Caki2 (cell line): Measurements from ENCODE around the gene TTR. TPM values are rescaled to one million over a fixed set of nuclear protein-coding genes. Genes with fewer than 3 reads are reported as not detected.

ENCODE experiments used
- DNase-seq: peaks from one replicate; pipeline ENCODE4 v3.0.0-alpha.2; 2015; ENCODE audit warnings: low read depth
- in situ Hi-C: cut with HindIII; loops from 2 replicates; pipeline ENCODE4 v1.10.0; 2016; ENCODE audit warnings: low sequenced_read_pairs, low pct_unique_long_range_greater_than_20kb, mixed read lengths
- total RNA-seq: library from RNA; depleted of rRNA; stranded (reverse); fragments of >200 nt; shearing (Covaris generic); gene quantifications from 2 replicates; pipeline ENCODE4 v1.2.3, GENCODE V29; 2014; ENCODE audit warnings: low replicate concordance

The TTR gene
- total RNA-seq, 1 experiment from 2014 or later: not detected

GRCh38 chr18:31606265-31606664, 14.6 kb downstream of the TTR start:
- DNase-seq: no peak
- in situ Hi-C loops: no loop called here

GRCh38 chr18:31607384-31607783, 15.7 kb downstream of the TTR start:
- in situ Hi-C loops: no loop called here
- no peak for DNase-seq

- in situ Hi-C loops: no loop called here
Observed at GRCh38 chr18:31609886-31610285, 18.2 kb downstream of the TTR start.

GRCh38 chr18:31610286-31611205, 18.9 kb downstream of the TTR start:
- DNase-seq: no peak
- in situ Hi-C loops: no loop called here

More at GRCh38 chr18:31609886-31610285, 18.2 kb downstream of the TTR start:
- no peak for DNase-seq

GRCh38 chr18:31611511-31611910, 19.8 kb downstream of the TTR start:
- in situ Hi-C loops: no loop called here
- DNase-seq: no peak

- no peak for DNase-seq
- in situ Hi-C loops: no loop called here
Observed at GRCh38 chr18:31612124-31612523, 20.4 kb downstream of the TTR start.

GRCh38 chr18:31614044-31614443, 22.4 kb downstream of the TTR start:
- in situ Hi-C loops: no loop called here
- DNase-seq: no peak

GRCh38 chr18:31616586-31616985, 24.9 kb downstream of the TTR start:
- DNase-seq: no peak
- in situ Hi-C loops: no loop called here

- DNase-seq: no peak
- in situ Hi-C loops: no loop called here
Observed at GRCh38 chr18:31617031-31617717, 25.5 kb downstream of the TTR start.

GRCh38 chr18:31618801-31619200, 27.1 kb downstream of the TTR start:
- DNase-seq: no peak
- in situ Hi-C loops: no loop called here

- in situ Hi-C loops: no loop called here
- DNase-seq: no peak
Observed at GRCh38 chr18:31619291-31619690, 27.6 kb downstream of the TTR start.

GRCh38 chr18:31624892-31625640, 33.4 kb downstream of the TTR start:
- in situ Hi-C loops: no loop called here

GRCh38 chr18:31626409-31626808, 34.7 kb downstream of the TTR start:
- in situ Hi-C loops: no loop called here
- DNase-seq: no peak

More at GRCh38 chr18:31624892-31625640, 33.4 kb downstream of the TTR start:
- no peak for DNase-seq

GRCh38 chr18:31630549-31630948, 38.9 kb downstream of the TTR start:
- DNase-seq: no peak

GRCh38 chr18:31631526-31631925, 39.8 kb downstream of the TTR start:
- in situ Hi-C loops: no loop called here
- no peak for DNase-seq

More at GRCh38 chr18:31630549-31630948, 38.9 kb downstream of the TTR start:
- in situ Hi-C loops: no loop called here

- in situ Hi-C loops: no loop called here
- no peak for DNase-seq
Observed at GRCh38 chr18:31632356-31632755, 40.7 kb downstream of the TTR start.

- in situ Hi-C loops: no loop called here
- no peak for DNase-seq
Observed at GRCh38 chr18:31633392-31634330, 42.0 kb downstream of the TTR start.

GRCh38 chr18:31634331-31634713, 42.6 kb downstream of the TTR start:
- no peak for DNase-seq
- in situ Hi-C loops: no loop called here
